Right lobe of liver (tissue), 4 donors: ENCODE results near the gene KSR2.
A peak's percentile ranks its signal among the peaks of the same experiment; 100 is the strongest.

ENCODE experiments used
- CTCF ChIP-seq, 4 donors: fragments of 200-600 bp in 3 of 4; fragments of 450-650 bp in 1 of 4; IDR thresholded peaks; one replicate each; pipeline versions ENCODE4 v1.5.1 to v1.8.0; 2016 to 2022; ENCODE audit warnings: antibody characterized with exemption in 4 of 4, mild to moderate bottlenecking in 2 of 4
- POLR2A ChIP-seq: fragments of 450-650 bp; IDR thresholded peaks from one replicate; pipeline ENCODE4 v1.6.1; 2017; ENCODE audit warnings: antibody characterized with exemption, mild to moderate bottlenecking
- donor health status: DM: no; HTN: no; CAD: no.
- donor health status: DM: no; HTN: no; CAD: no.
- donor health status: DM: no; HTN: yes; CAD: no.

GRCh38 chr12:118016424-118017264 lies 47.9 kb upstream of the KSR2 start, which contains the start of gene RFC5:
- no peak for TF ChIP-seq CTCF (IDR thresholded peaks at IDR 0.05)
- TF ChIP-seq POLR2A: peak; percentile 75
